Mononuclear cell (primary cell): ENCODE measurements around the gene DNAJA2. TPM values are rescaled to one million over a fixed set of nuclear protein-coding genes. Genes with fewer than 3 reads are reported as not detected.

Experiments
- H3K27me3 ChIP-seq: 2 replicates; pipeline ENCODE4 v1.6.0; 2011; ENCODE audit warnings: low read length, control low read depth; ENCODE audit not compliant: insufficient read depth
- H3K4me1 ChIP-seq: 2 replicates; pipeline ENCODE4 v1.5.1; 2011; ENCODE audit warnings: mild to moderate bottlenecking, low read length, control low read depth; ENCODE audit not compliant: insufficient read depth
- H3K4me3 ChIP-seq: 2 replicates; pipeline ENCODE4 v1.5.1; 2011; ENCODE audit warnings: mild to moderate bottlenecking, low read length, moderate library complexity
- H3K9me3 ChIP-seq: 2 replicates; pipeline ENCODE4 v1.5.1; 2011; ENCODE audit warnings: low read depth, mild to moderate bottlenecking, control low read depth, low read length
- total RNA-seq: library from RNA; depleted of rRNA; stranded (reverse); fragments of >200 nt; gene quantifications from one replicate; pipeline ENCODE4 v1.2.3, GENCODE V29; 2012

The DNAJA2 gene
- total RNA-seq, 1 donor: 76.4 TPM

GRCh38 chr16:46926470-46927225 is 46.8 kb downstream of the DNAJA2 start:
- H3K4me3 ChIP-seq: no peak overlapping the region
- no peaks in the 10 kb centered on the region for H3K27me3 ChIP-seq
- H3K4me1 ChIP-seq: peaks cover 3% of the 10 kb centered on the region
- H3K9me3 ChIP-seq: no peaks in the 10 kb centered on the region

GRCh38 chr16:46924402-46924801 is 49.1 kb downstream of the DNAJA2 start:
- Histone ChIP-seq H3K9me3 (no peaks in the 10 kb centered on the region), H3K4me3 (no peak overlapping the region), H3K27me3 (no peaks in the 10 kb centered on the region), H3K4me1 (no peaks in the 10 kb centered on the region)

GRCh38 chr16:46923513-46924295 is 49.8 kb downstream of the DNAJA2 start:
- no peaks in the 10 kb centered on the region for H3K4me1 ChIP-seq
- H3K9me3 ChIP-seq: no peaks in the 10 kb centered on the region
- H3K4me3 ChIP-seq: no peak overlapping the region
- H3K27me3 ChIP-seq: no peaks in the 10 kb centered on the region

- no peak overlapping the region for H3K4me3 ChIP-seq
- no peaks in the 10 kb centered on the region for H3K9me3 ChIP-seq
- H3K27me3 ChIP-seq: no peaks in the 10 kb centered on the region
- peaks cover 11% of the 10 kb centered on the region for H3K4me1 ChIP-seq
Measured at GRCh38 chr16:46922239-46922638, 51.2 kb downstream of the DNAJA2 start.

- Histone ChIP-seq H3K4me3 (no peak overlapping the region), H3K9me3 (no peaks in the 10 kb centered on the region), H3K4me1 (peaks cover 17% of the 10 kb centered on the region), H3K27me3 (no peaks in the 10 kb centered on the region)
Measured at GRCh38 chr16:46920402-46921068, 52.9 kb downstream of the DNAJA2 start.

- peaks cover 17% of the 10 kb centered on the region for H3K4me1 ChIP-seq
- no peak overlapping the region for H3K4me3 ChIP-seq
- no peaks in the 10 kb centered on the region for H3K9me3 ChIP-seq
- no peaks in the 10 kb centered on the region for H3K27me3 ChIP-seq
Measured at GRCh38 chr16:46918905-46919792, 54.3 kb downstream of the DNAJA2 start.

- no peaks in the 10 kb centered on the region for H3K9me3 ChIP-seq
- H3K4me3 ChIP-seq: no peak overlapping the region
- no peaks in the 10 kb centered on the region for H3K27me3 ChIP-seq
- peaks cover 17% of the 10 kb centered on the region for H3K4me1 ChIP-seq
Measured at GRCh38 chr16:46918400-46918799, 55.1 kb downstream of the DNAJA2 start.

- H3K4me1 ChIP-seq: peaks cover 17% of the 10 kb centered on the region
- H3K9me3 ChIP-seq: no peaks in the 10 kb centered on the region
- no peak overlapping the region for H3K4me3 ChIP-seq
- no peaks in the 10 kb centered on the region for H3K27me3 ChIP-seq
Measured at GRCh38 chr16:46916980-46917379, 56.5 kb downstream of the DNAJA2 start.

GRCh38 chr16:46915483-46916025 is 57.9 kb downstream of the DNAJA2 start:
- no peaks in the 10 kb centered on the region for H3K9me3 ChIP-seq
- H3K4me3 ChIP-seq: no peak overlapping the region
- no peaks in the 10 kb centered on the region for H3K27me3 ChIP-seq
- H3K4me1 ChIP-seq: peaks cover 17% of the 10 kb centered on the region

GRCh38 chr16:46914556-46915201 is 58.8 kb downstream of the DNAJA2 start:
- H3K9me3 ChIP-seq: no peaks in the 10 kb centered on the region
- H3K4me3 ChIP-seq: no peak overlapping the region
- no peaks in the 10 kb centered on the region for H3K27me3 ChIP-seq
- peaks cover 17% of the 10 kb centered on the region for H3K4me1 ChIP-seq

GRCh38 chr16:46911650-46912049 is 61.8 kb downstream of the DNAJA2 start:
- peaks cover under 1% of the 10 kb centered on the region for H3K4me1 ChIP-seq
- no peaks in the 10 kb centered on the region for H3K27me3 ChIP-seq
- no peak overlapping the region for H3K4me3 ChIP-seq
- no peaks in the 10 kb centered on the region for H3K9me3 ChIP-seq

- no peaks in the 10 kb centered on the region for H3K4me1 ChIP-seq
- H3K27me3 ChIP-seq: no peaks in the 10 kb centered on the region
- H3K9me3 ChIP-seq: no peaks in the 10 kb centered on the region
- H3K4me3 ChIP-seq: no peak overlapping the region
Measured at GRCh38 chr16:46911038-46911437, 62.4 kb downstream of the DNAJA2 start.

- Histone ChIP-seq H3K9me3 (no peaks in the 10 kb centered on the region), H3K4me3 (no peak overlapping the region), H3K4me1 (no peaks in the 10 kb centered on the region), H3K27me3 (no peaks in the 10 kb centered on the region)
Measured at GRCh38 chr16:46908540-46909372, 64.7 kb downstream of the DNAJA2 start.
